PC-9 (cell line): ENCODE results near the gene SLC25A10. TPM values are rescaled to one million over a fixed set of nuclear protein-coding genes. Genes with fewer than 3 reads are reported as not detected.

ENCODE experiments used
- BruUV-seq: library from RNA; stranded (reverse); fragments of 400-500 nt; replicated peaks from 2 replicates; lab custom pipeline; 2021; lab: Mats Ljungman, UMichigan
- CTCF ChIA-PET: fragments of 300-600 bp; sonication (Branson Sonifier 250); formaldehyde crosslinking; loops from one replicate; lab custom pipeline; 2022; ENCODE audit warnings: antibody characterized with exemption; lab: Charles Lee
- POLR2A ChIA-PET: fragments of 300-600 bp; sonication (Branson Sonifier 250); formaldehyde crosslinking; loops from one replicate; lab custom pipeline; 2022; ENCODE audit warnings: antibody characterized with exemption; ENCODE audit not compliant: unreplicated experiment; lab: Charles Lee
- DNase-seq, 2 experiments: peaks; one replicate each; pipeline versions ENCODE4 v3.0.0 to v3.0.0-alpha.2; 2015 to 2022; ENCODE audit warnings: mixed read lengths in 1 of 2
- H2AFZ ChIP-seq: fragments of 200-600 bp; sonication (generic); 2 replicates; pipeline ENCODE4 v1.8.1; 2017; ENCODE audit warnings: antibody characterized with exemption
- H3F3A ChIP-seq: fragments of 200-600 bp; sonication (generic); 2 replicates; pipeline ENCODE4 v1.8.1; 2017; ENCODE audit warnings: antibody characterized with exemption, mild to moderate bottlenecking, low read depth; ENCODE audit not compliant: insufficient read depth
- H3K27ac ChIP-seq: fragments of 200-600 bp; sonication (generic); 2 replicates; pipeline ENCODE4 v1.6.1; 2016; ENCODE audit warnings: mixed run types
- H3K27me3 ChIP-seq: fragments of 200-600 bp; sonication (generic); 2 replicates; pipeline ENCODE4 v1.6.1; 2016; ENCODE audit warnings: low read depth, mixed run types; ENCODE audit not compliant: insufficient read depth
- H3K36me3 ChIP-seq: fragments of 200-600 bp; sonication (generic); 2 replicates; pipeline ENCODE4 v1.6.1; 2016; ENCODE audit warnings: low read depth, mixed run types
- H3K4me1 ChIP-seq: fragments of 200-600 bp; sonication (generic); replicated peaks from 2 replicates; pipeline ENCODE4 v1.6.1; 2016; ENCODE audit warnings: mixed run types; ENCODE audit not compliant: insufficient read depth
- H3K4me2 ChIP-seq: fragments of 200-600 bp; sonication (generic); 2 replicates; pipeline ENCODE4 v1.6.1; 2017; ENCODE audit warnings: mixed run types
- H3K4me3 ChIP-seq: fragments of 200-600 bp; sonication (generic); 2 replicates; pipeline ENCODE4 v1.6.1; 2016; ENCODE audit warnings: mixed run types
- H3K79me2 ChIP-seq: fragments of 200-600 bp; sonication (generic); 2 replicates; pipeline ENCODE4 v1.6.1; 2017; ENCODE audit warnings: low read depth, mixed run types
- H3K9me2 ChIP-seq: fragments of 200-600 bp; sonication (generic); 2 replicates; pipeline ENCODE4 v1.8.1; 2017; ENCODE audit warnings: mild to moderate bottlenecking; ENCODE audit not compliant: insufficient read depth
- H3K9me3 ChIP-seq: fragments of 200-600 bp; sonication (generic); 2 replicates; pipeline ENCODE4 v1.8.1; 2016; ENCODE audit warnings: low read depth; ENCODE audit not compliant: insufficient read depth
- H4K20me1 ChIP-seq: fragments of 200-600 bp; sonication (generic); 2 replicates; pipeline ENCODE4 v1.8.1; 2017; ENCODE audit not compliant: insufficient read depth
- EZH2 ChIP-seq: fragments of 200-600 bp; sonication (generic); IDR thresholded peaks from 2 replicates; pipeline ENCODE4 v1.8.0; 2017; ENCODE audit warnings: antibody characterized with exemption, low read depth
- intact Hi-C: fragments of 100-400 bp; cut with micrococcal nuclease; formaldehyde crosslinking; loops from one replicate; pipeline ENCODE4 v1.10.0; 2022; ENCODE audit not compliant: unreplicated experiment
- total RNA-seq: library from RNA; stranded (reverse); gene quantifications from 2 replicates; pipeline ENCODE4 v1.2.3, GENCODE V29; 2021
- TF ChIP-seq, protein P1 (sequence below): fragments of 200-600 bp; sonication (generic); conservative IDR thresholded peaks from 2 replicates; pipeline ENCODE4 v1.6.1; 2017; ENCODE audit warnings: mixed run types, antibody characterized with exemption, mild to moderate bottlenecking, moderate library complexity

Gene SLC25A10
- total RNA-seq, 1 experiment from 2014 or later: 86.5 TPM

GRCh38 chr17:81703747-81704654 is 8.1 kb upstream of the SLC25A10 start:
- Histone ChIP-seq H4K20me1 (peaks cover under 1% of the 10 kb centered on the region; the same call in 1 of the 2 replicates), H3K9me3 (no peaks in the 10 kb centered on the region), H3K27ac (peak overlapping the region; percentile 26; the same call in 1 of the 2 replicates), H3K79me2 (peaks cover 47% of the 10 kb centered on the region), H2AFZ (peak overlapping the region; percentile 68; the same call in 1 of the 2 replicates), H3K9me2 (no peaks in the 10 kb centered on the region), H3K4me2 (peak overlapping the region; percentile 91), H3K4me3 (peak overlapping the region; percentile 90), H3F3A (peaks cover 22% of the 10 kb centered on the region), H3K36me3 (no peaks in the 10 kb centered on the region), H3K4me1 (peaks cover 7% of the 10 kb centered on the region), H3K27me3 (no peaks in the 10 kb centered on the region)
- ChIA-PET POLR2A (interaction anchor here (0.7 to 1.2 kb wide), 3 partner anchors 25 to 219 kb away, joined by 3 to 8 read pairs (median 3); no protein-coding TSS in a partner anchor), CTCF (no interaction called here)
- intact Hi-C loops: loop anchor here (1.0 kb wide), 1 partner anchor 20 kb away; the partner anchor contains the start of gene HGS
- no peak for DNase-seq
- TSS peak; percentile 23 for BruUV-seq
- TF ChIP-seq, protein P1, sequence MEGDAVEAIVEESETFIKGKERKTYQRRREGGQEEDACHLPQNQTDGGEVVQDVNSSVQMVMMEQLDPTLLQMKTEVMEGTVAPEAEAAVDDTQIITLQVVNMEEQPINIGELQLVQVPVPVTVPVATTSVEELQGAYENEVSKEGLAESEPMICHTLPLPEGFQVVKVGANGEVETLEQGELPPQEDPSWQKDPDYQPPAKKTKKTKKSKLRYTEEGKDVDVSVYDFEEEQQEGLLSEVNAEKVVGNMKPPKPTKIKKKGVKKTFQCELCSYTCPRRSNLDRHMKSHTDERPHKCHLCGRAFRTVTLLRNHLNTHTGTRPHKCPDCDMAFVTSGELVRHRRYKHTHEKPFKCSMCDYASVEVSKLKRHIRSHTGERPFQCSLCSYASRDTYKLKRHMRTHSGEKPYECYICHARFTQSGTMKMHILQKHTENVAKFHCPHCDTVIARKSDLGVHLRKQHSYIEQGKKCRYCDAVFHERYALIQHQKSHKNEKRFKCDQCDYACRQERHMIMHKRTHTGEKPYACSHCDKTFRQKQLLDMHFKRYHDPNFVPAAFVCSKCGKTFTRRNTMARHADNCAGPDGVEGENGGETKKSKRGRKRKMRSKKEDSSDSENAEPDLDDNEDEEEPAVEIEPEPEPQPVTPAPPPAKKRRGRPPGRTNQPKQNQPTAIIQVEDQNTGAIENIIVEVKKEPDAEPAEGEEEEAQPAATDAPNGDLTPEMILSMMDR: no peak
- no peak for TF ChIP-seq EZH2

DNA sequence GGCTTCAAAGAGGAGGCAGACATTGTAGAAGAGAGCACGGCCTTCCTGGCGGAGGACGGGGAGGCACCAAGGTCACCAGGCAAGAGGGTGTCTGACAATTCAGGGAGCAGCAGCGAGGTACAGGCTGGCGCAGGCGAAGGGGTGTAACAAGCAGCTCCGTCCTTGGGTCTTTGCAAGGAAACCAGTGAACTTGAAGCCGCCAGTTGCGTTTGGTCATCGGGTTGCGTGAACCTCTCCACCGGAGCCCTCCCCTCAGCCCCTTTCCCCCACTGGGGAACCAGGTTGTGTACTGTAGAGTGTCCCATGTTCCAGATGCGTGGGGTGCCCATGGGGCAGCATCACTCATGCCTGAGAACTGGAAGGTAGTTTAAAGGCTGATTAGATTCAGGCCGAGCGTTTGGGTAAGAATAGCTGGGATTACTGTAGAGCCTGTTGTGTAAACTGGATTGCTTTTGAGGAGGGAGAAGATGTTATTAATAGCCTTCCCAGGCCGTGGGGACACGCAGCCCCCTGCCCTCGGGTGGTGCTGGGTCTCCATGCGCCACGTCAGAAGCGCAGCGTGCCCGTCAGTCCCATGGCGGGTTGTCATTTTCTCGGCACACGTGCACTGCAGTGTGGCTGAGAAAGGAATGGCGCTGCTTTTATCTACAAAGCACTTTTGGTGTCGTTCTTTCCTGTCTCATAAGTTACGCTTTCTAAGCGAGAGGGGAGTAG is 6.4 kb upstream of the SLC25A10 start:
- Histone ChIP-seq H4K20me1 (no peaks in the 10 kb centered on the region), H2AFZ (no peak overlapping the region), H3K79me2 (peaks cover 45% of the 10 kb centered on the region), H3K9me3 (no peaks in the 10 kb centered on the region), H3K4me2 (no peak overlapping the region), H3F3A (peaks cover 31% of the 10 kb centered on the region), H3K27me3 (no peaks in the 10 kb centered on the region), H3K36me3 (no peaks in the 10 kb centered on the region), H3K4me1 (peaks cover 12% of the 10 kb centered on the region), H3K4me3 (no peak overlapping the region), H3K9me2 (no peaks in the 10 kb centered on the region), H3K27ac (no peak overlapping the region)
- intact Hi-C loops: no loop called here
- no peak for DNase-seq
- TF ChIP-seq, protein P1: no peak
- no peak for TF ChIP-seq EZH2
- no TSS peak for BruUV-seq
- ChIA-PET POLR2A (no interaction called here), CTCF (no interaction called here)

GRCh38 chr17:81706232-81706611 is 5.9 kb upstream of the SLC25A10 start:
- H3K27me3 ChIP-seq: no peaks in the 10 kb centered on the region
- intact Hi-C loops: no loop called here
- peaks cover 16% of the 10 kb centered on the region for H3K4me1 ChIP-seq
- H3K36me3 ChIP-seq: no peaks in the 10 kb centered on the region
- POLR2A ChIA-PET: no interaction called here
- no peak for DNase-seq
- H3F3A ChIP-seq: peaks cover 37% of the 10 kb centered on the region
- H3K79me2 ChIP-seq: peaks cover 40% of the 10 kb centered on the region
- no peak overlapping the region for H3K4me2 ChIP-seq
- no peaks in the 10 kb centered on the region for H3K9me3 ChIP-seq
- no peaks in the 10 kb centered on the region for H3K9me2 ChIP-seq
- TF ChIP-seq, protein P1: no peak
- no peak for TF ChIP-seq EZH2
- H3K27ac ChIP-seq: no peak overlapping the region
- no peaks in the 10 kb centered on the region for H4K20me1 ChIP-seq
- no peak overlapping the region for H3K4me3 ChIP-seq
- H2AFZ ChIP-seq: no peak overlapping the region
- CTCF ChIA-PET: no interaction called here
- BruUV-seq: no TSS peak
